Nucleus accumbens (tissue), 56 donors: ENCODE results near the gene C3orf20.

Experiments used
- DNase-seq, 56 donors: peaks; one replicate each; lab custom pipeline; 2025; lab: John Stamatoyannopoulos, UW

The C3orf20 gene

GRCh38 chr3:14689247-14689980 is 14.5 kb downstream of the C3orf20 start:
- DNase-seq: no peak

- DNase-seq: no peak
Measured at GRCh38 chr3:14691239-14691638, 16.3 kb downstream of the C3orf20 start.

GRCh38 chr3:14691719-14692118 is 16.8 kb downstream of the C3orf20 start:
- DNase-seq: no peak

- DNase-seq: no peak
Measured at GRCh38 chr3:14698601-14699244, 23.8 kb downstream of the C3orf20 start.

GRCh38 chr3:14699643-14700042 is 24.7 kb downstream of the C3orf20 start:
- peak in 2 of 56 donors; percentile 5 for DNase-seq

- DNase-seq: no peak
Measured at GRCh38 chr3:14700891-14701290, 25.9 kb downstream of the C3orf20 start.

- DNase-seq: no peak
Measured at GRCh38 chr3:14701676-14702075, 26.7 kb downstream of the C3orf20 start.

GRCh38 chr3:14703128-14703750 is 28.3 kb downstream of the C3orf20 start:
- DNase-seq: no peak

- DNase-seq: no peak
Measured at GRCh38 chr3:14703791-14704190, 28.9 kb downstream of the C3orf20 start.

GRCh38 chr3:14706096-14706495 is 31.2 kb downstream of the C3orf20 start:
- DNase-seq: no peak

- no peak for DNase-seq
Measured at GRCh38 chr3:14716591-14716990, 41.6 kb downstream of the C3orf20 start.

GRCh38 chr3:14717307-14717706 is 42.4 kb downstream of the C3orf20 start:
- no peak for DNase-seq

- no peak for DNase-seq
Measured at GRCh38 chr3:14718539-14718938, 43.6 kb downstream of the C3orf20 start.

- no peak for DNase-seq
Measured at GRCh38 chr3:14719006-14719405, 44.1 kb downstream of the C3orf20 start.

- DNase-seq: no peak
Measured at GRCh38 chr3:14721126-14721864, 46.4 kb downstream of the C3orf20 start.

GRCh38 chr3:14725013-14725412 is 50.1 kb downstream of the C3orf20 start:
- DNase-seq: no peak

- DNase-seq: no peak
Measured at GRCh38 chr3:14725564-14726440, 50.9 kb downstream of the C3orf20 start.

- no peak for DNase-seq
Measured at GRCh38 chr3:14726441-14726780, 51.5 kb downstream of the C3orf20 start.

GRCh38 chr3:14728113-14728512 is 53.2 kb downstream of the C3orf20 start:
- DNase-seq: no peak

GRCh38 chr3:14730703-14731382 is 55.9 kb downstream of the C3orf20 start:
- no peak for DNase-seq
